ENCODE results near the gene CFAP61.

- TF ChIP-seq, protein P1, sequence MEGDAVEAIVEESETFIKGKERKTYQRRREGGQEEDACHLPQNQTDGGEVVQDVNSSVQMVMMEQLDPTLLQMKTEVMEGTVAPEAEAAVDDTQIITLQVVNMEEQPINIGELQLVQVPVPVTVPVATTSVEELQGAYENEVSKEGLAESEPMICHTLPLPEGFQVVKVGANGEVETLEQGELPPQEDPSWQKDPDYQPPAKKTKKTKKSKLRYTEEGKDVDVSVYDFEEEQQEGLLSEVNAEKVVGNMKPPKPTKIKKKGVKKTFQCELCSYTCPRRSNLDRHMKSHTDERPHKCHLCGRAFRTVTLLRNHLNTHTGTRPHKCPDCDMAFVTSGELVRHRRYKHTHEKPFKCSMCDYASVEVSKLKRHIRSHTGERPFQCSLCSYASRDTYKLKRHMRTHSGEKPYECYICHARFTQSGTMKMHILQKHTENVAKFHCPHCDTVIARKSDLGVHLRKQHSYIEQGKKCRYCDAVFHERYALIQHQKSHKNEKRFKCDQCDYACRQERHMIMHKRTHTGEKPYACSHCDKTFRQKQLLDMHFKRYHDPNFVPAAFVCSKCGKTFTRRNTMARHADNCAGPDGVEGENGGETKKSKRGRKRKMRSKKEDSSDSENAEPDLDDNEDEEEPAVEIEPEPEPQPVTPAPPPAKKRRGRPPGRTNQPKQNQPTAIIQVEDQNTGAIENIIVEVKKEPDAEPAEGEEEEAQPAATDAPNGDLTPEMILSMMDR (IDR thresholded peaks at IDR 0.05): no peak
- TF ChIP-seq POLR2A (IDR thresholded peaks at IDR 0.05): no peak
These were observed 12.5 kb upstream of the CFAP61 start for GRCh38 chr20:20039752-20040387.

Data from thyroid gland (tissue), 4 donors.